Ectodermal cell (in vitro differentiated cells): ENCODE data around the gene RBM14.
"Not testable (repeated sequence)": the region's sequence is repeated elsewhere in the genome, so short reads cannot be mapped to it uniquely, and the experiment has no call there.

ENCODE experiments used
- H3K27ac ChIP-seq: 2 replicates; pipeline ENCODE4 v1.7.0; 2013; ENCODE audit warnings: mild to moderate bottlenecking, low read depth, low read length; ENCODE audit not compliant: insufficient read depth, poor library complexity, severe bottlenecking
- H3K27me3 ChIP-seq: 2 replicates; pipeline ENCODE4 v1.7.0; 2013; ENCODE audit warnings: mild to moderate bottlenecking, low read length; ENCODE audit not compliant: insufficient read depth, control insufficient read depth, poor library complexity, severe bottlenecking
- H3K36me3 ChIP-seq: one replicate; pipeline ENCODE4 v1.7.0; 2013; ENCODE audit warnings: low read length; ENCODE audit not compliant: control insufficient read depth, insufficient read depth
- H3K4me1 ChIP-seq: one replicate; pipeline ENCODE4 v1.7.0; 2013; ENCODE audit warnings: low read length; ENCODE audit not compliant: control insufficient read depth, insufficient read depth
- H3K4me3 ChIP-seq: 2 replicates; pipeline ENCODE4 v1.7.0; 2013; ENCODE audit warnings: low read depth, low read length, control low read depth; ENCODE audit not compliant: insufficient read depth
- H3K9me3 ChIP-seq: 2 replicates; pipeline ENCODE4 v1.7.0; 2013; ENCODE audit warnings: mild to moderate bottlenecking, low read length, moderate library complexity; ENCODE audit not compliant: control insufficient read depth
- WGBS, 2 experiments: methylation state at CpG; one replicate each; pipeline ENCODE4 v1.1.7; 2013; ENCODE audit warnings: missing lambda C conversion rate in 2 of 2; 5-methylcytosine and 5-hydroxymethylcytosine counted together

Gene RBM14

DNA sequence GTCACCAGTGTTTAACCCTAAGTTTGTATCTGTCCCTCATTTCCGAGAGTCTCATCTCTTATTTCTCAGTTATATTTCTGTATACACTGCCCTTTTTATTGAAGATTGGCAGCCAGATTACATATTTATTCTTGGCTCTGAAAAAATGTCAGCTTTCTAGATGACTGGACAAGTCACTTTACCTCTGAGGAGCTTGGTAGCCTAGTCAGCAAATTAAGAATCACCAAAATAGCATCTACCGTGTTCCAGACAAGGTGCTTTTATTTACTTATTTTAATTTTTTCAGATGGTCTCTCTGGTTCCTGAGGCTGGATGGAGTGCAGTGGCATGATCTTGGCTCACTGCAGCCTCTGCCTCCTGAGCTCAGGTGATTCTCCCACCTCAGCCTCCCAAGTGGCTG is 16.5 kb downstream of the RBM14 start:
- Histone ChIP-seq H3K36me3 (peaks cover 38% of the 10 kb centered on the region), H3K4me3 (no peak overlapping the region), H3K9me3 (no peaks in the 10 kb centered on the region), H3K27ac (no peak overlapping the region), H3K27me3 (no peaks in the 10 kb centered on the region), H3K4me1 (no peaks in the 10 kb centered on the region)
- 98 to 100% methylated on average over 2 of the region's 2 CpGs for WGBS, 2 experiments

DNA sequence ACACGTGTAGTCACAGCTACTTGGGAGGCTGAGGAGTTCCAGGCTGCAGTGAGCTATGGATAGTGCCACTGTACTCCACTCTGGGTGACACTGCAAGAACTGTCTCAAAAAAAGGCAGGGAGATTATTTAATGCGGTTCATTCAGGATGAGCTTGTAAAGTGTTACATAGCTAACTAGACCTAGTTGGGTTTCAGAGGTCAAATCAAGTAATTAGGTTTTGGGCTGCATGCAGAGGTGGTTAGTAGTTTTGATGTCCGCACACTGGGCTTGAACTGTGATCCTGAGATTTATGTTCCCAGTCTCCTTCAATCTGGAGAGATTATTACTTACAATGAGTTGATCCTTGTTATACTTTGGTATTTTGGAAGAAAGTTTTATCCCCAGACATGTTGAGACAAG is 20.0 kb downstream of the RBM14 start:
- H3K36me3 ChIP-seq = peaks cover 23% of the 10 kb centered on the region
- H3K27ac ChIP-seq = no peak overlapping the region
- peaks cover 14% of the 10 kb centered on the region for H3K4me1 ChIP-seq

DNA sequence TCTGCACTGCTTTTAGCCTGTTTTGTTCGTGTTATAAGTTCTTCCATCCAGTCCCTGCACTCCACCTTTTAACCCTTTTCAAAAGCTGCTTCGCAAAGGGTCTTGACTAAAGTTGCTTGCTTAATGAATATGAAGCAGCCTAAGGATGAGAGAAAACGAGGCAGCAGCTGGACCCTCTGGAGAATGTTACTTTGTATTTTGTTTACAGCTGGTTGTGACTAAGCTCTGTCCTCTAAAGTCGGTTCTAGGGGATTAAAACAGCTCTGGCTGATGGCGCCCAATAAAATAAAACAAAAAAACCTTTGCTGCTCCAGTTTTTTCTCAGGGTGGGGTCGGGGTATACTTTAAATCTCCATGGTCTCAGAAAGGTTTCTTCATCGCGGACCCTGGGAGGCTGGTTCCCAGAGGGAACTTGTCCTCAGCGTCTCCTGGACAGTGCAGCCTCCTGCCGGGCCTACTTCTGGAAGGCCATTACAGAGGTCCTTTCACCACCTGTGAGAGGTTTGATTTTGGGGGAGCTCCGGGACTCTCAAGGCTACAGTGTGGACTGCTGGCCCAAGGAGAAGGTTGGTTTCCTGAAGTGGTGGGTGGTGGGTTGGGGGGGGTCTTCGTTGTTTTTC is 21.2 kb downstream of the RBM14 start:
- peaks cover 19% of the 10 kb centered on the region for H3K36me3 ChIP-seq
- WGBS, 2 experiments = 58% methylated on average over 12 of the region's 12 CpGs
- peak overlapping the region; percentile 62 for H3K27ac ChIP-seq
- peak overlapping the region; percentile 18 for H3K4me3 ChIP-seq
- H3K27me3 ChIP-seq = no peaks in the 10 kb centered on the region
- no peaks in the 10 kb centered on the region for H3K9me3 ChIP-seq
- H3K4me1 ChIP-seq = peaks cover 24% of the 10 kb centered on the region

More for the DNA sequence above, 20.0 kb downstream of the RBM14 start:
- Histone ChIP-seq H3K27me3 (no peaks in the 10 kb centered on the region), H3K4me3 (no peak overlapping the region), H3K9me3 (no peaks in the 10 kb centered on the region)
- 95 to 96% methylated on average over 3 of the region's 3 CpGs for WGBS, 2 experiments

DNA sequence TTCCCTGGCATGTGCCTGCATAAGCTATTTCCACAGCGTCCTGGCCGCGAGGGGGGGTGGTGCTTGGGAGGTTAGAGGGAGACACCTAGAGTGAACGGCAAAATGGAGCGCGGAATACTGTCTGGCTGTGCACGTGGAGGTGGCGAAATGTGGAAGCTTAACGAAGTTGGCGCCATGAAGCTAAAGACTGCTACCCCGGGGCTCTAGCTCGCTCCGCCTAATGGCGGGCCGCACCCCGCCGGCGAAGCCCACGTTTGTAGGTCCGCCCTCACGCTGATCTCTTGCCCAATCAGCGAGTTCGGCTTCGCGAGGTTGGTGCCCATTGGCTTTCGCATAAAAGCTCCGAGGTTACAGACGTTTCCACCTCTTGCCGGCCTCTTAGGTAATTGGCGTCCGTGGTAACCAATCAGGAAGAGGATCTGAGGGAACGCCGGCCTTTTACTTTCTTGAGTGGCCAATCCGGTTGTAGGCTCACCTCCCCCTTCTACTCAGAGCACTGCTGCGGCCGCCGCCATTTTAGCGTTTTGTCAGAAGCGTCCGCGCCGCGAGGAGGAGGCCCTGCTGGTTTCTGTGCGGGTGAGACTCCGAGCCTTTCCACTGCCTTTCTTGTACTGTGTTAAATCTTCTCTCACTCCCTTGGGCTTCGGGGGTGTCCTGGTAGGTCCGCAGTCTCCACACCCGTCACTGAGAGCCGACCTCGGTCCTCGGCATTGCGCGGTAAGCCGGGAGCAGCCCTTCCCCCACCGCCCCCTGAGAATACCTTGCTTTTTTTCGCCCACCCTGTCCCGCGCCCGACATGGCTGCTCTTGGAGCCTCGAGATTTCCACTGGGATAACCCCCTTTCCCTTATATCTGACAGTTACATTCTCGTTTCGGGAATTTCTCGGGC is 22.0 kb downstream of the RBM14 start, which contains the start of gene RBM4:
Gene RBM4 (plus strand): TSS at position 527 of the 889 bp plus-strand sequence. CDS start 1,009 bp downstream, outside the sequence.
- H3K4me1 ChIP-seq = peaks cover 29% of the 10 kb centered on the region
- peaks cover 26% of the 10 kb centered on the region for H3K36me3 ChIP-seq
- peak within 1 kb of the TSS; percentile 79 for H3K4me3 ChIP-seq
- no peaks in the 10 kb centered on the region for H3K27me3 ChIP-seq
- peak within 1 kb of the TSS; percentile 93 for H3K27ac ChIP-seq
- no peaks in the 10 kb centered on the region for H3K9me3 ChIP-seq
- WGBS, 2 experiments = 0 to 1% methylated on average over 63 of the region's 63 CpGs

DNA sequence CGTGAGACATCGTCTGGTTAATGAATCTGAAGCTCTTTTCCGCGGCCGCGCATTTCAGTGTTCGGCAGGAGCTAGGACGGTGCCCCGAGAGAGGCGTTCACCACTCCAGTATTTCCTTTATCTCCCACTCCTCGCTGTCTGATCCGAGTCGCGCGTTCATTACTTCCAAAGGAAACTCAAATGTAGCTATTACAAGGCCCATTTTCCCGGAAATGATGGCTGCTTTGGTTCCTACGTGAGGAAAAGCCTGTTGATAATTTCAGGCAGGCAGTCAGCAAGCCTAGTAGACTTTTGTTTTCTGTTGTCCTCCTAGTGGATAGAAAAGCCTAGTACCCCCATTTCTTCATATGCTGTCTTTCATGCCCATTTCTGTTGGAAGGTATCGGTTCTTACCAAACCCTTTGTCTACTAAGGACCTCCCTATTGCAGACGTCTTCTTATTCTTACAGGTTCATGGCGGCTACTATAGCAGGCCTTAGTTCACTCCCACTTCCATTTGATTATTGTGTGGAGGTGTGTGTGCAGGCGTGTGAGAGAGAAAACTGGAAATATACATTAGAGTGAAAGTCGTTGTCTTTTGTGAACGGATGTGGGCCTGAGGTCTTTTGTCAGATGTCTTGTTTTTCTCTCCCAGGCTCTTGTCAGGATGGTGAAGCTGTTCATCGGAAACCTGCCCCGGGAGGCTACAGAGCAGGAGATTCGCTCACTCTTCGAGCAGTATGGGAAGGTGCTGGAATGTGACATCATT is 22.8 kb downstream of the RBM14 start:
- peaks cover 33% of the 10 kb centered on the region for H3K36me3 ChIP-seq
- peak overlapping the region; percentile 93 for H3K27ac ChIP-seq
- H3K27me3 ChIP-seq = no peaks in the 10 kb centered on the region
- H3K4me1 ChIP-seq = peaks cover 37% of the 10 kb centered on the region
- 9 to 15% methylated on average over 26 to 27 of the region's 27 CpGs for WGBS, 2 experiments
- no peaks in the 10 kb centered on the region for H3K9me3 ChIP-seq
- peak overlapping the region; percentile 79 for H3K4me3 ChIP-seq

DNA sequence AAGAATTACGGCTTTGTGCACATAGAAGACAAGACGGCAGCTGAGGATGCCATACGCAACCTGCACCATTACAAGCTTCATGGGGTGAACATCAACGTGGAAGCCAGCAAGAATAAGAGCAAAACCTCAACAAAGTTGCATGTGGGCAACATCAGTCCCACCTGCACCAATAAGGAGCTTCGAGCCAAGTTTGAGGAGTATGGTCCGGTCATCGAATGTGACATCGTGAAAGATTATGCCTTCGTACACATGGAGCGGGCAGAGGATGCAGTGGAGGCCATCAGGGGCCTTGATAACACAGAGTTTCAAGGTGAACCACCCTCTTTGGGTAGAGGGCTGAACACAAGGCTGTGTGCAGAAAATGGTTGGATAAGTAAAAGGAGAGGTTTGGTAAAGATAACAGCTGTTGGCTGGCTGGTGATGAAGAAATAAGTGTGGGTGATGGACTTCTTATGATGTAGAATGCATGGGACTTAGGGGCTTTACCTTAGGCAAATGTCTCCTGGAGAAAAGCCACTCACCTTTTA is 23.4 kb downstream of the RBM14 start:
- Histone ChIP-seq H3K36me3 (peaks cover 33% of the 10 kb centered on the region), H3K4me1 (peaks cover 43% of the 10 kb centered on the region)
- not testable (repeated sequence) for H3K27ac ChIP-seq

DNA sequence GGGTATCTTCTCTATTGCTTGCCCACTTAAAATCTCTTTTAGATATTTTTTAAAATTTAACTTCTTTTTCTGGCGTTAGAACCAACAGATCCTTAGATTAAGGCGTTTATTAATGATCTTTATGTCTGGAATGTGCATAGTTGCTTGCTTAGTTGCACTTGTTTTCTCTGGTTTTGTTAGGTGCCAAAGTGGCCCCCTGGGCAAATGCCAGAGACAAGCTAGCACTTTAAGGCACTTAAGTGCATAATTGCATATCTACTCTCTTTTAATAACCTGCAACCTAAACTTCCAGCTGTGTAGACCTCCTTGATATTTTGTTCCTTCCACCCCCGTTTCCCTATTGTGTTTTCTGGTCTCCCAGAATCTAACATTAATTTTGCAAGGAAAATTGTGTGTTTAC is 25.4 kb downstream of the RBM14 start:
- Histone ChIP-seq H3K4me1 (peaks cover 43% of the 10 kb centered on the region), H3K27me3 (no peaks in the 10 kb centered on the region), H3K9me3 (no peaks in the 10 kb centered on the region), H3K4me3 (peak overlapping the region; percentile 79), H3K36me3 (peaks cover 53% of the 10 kb centered on the region), H3K27ac (no peak overlapping the region)
- 88 to 94% methylated on average over 3 of the region's 3 CpGs for WGBS, 2 experiments

More for the DNA sequence above, 23.4 kb downstream of the RBM14 start:
- peak overlapping the region; percentile 79 for H3K4me3 ChIP-seq
- H3K9me3 ChIP-seq, H3K27me3 ChIP-seq: not testable (repeated sequence)
- 86 to 87% methylated on average over 8 of the region's 10 CpGs for WGBS, 2 experiments

DNA sequence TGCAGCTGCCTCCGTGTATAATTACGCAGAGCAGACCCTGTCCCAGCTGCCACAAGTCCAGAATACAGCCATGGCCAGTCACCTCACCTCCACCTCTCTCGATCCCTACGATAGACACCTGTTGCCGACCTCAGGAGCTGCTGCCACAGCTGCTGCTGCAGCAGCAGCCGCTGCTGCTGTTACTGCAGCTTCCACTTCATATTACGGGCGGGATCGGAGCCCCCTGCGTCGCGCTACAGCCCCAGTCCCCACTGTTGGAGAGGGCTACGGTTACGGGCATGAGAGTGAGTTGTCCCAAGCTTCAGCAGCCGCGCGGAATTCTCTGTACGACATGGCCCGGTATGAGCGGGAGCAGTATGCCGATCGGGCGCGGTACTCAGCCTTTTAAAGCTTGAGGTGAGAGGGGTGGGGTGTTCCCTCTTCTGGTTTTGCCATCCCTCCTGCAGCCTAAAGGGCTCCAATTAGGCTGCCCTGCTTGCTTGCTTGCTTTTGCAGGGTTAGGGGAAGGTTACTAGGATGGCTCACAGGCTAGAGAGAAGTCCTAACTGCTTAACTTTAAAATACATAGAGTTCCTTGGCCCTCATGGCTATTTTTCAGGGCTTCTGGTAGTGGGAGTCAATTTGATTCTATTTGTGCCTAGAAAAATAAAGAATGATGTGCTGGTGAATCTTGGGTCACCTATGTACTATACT is 27.5 kb downstream of the RBM14 start:
- no peak overlapping the region for H3K27ac ChIP-seq
- peaks cover 43% of the 10 kb centered on the region for H3K4me1 ChIP-seq
- WGBS, 2 experiments = 95 to 96% methylated on average over 24 of the region's 24 CpGs
- H3K27me3 ChIP-seq = no peaks in the 10 kb centered on the region
- peaks cover 60% of the 10 kb centered on the region for H3K36me3 ChIP-seq
- H3K4me3 ChIP-seq = peak overlapping the region; percentile 20
- no peaks in the 10 kb centered on the region for H3K9me3 ChIP-seq

DNA sequence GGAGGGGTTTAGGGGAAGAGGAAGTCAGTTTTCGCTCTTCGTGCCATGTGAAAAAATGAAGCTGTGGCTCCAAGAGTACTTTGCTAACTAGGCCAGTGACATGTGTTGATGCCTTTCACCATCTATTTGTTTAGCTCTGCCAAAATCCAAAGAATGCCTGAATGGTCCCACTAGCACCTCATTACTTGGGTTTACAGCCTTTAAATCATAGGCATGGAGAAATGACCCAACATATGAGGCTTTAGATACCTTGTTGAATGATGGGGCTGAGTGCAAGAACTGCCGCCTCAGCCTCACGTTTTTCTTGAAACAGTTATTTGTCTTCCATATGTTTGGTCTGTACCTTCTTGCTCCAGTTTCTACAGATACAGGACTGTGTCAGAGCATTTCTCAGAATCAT is 30.4 kb downstream of the RBM14 start:
- WGBS, 2 experiments = 94% methylated on average over 4 of the region's 4 CpGs
- H3K36me3 ChIP-seq = peaks cover 60% of the 10 kb centered on the region
- H3K27ac ChIP-seq = no peak overlapping the region
- H3K27me3 ChIP-seq = no peaks in the 10 kb centered on the region
- no peak overlapping the region for H3K4me3 ChIP-seq
- peaks cover 27% of the 10 kb centered on the region for H3K4me1 ChIP-seq
- H3K9me3 ChIP-seq = no peaks in the 10 kb centered on the region
